Ectodermal cell (in vitro differentiated cells): Measurements from ENCODE around the gene SLCO1B1.
"Not testable (repeated sequence)": the region's sequence is repeated elsewhere in the genome, so short reads cannot be mapped to it uniquely, and the experiment has no call there.

Experiments
- H3K27ac ChIP-seq: 2 replicates; pipeline ENCODE4 v1.7.0; 2013; ENCODE audit warnings: mild to moderate bottlenecking, low read depth, low read length; ENCODE audit not compliant: insufficient read depth, poor library complexity, severe bottlenecking
- H3K27me3 ChIP-seq: 2 replicates; pipeline ENCODE4 v1.7.0; 2013; ENCODE audit warnings: mild to moderate bottlenecking, low read length; ENCODE audit not compliant: insufficient read depth, control insufficient read depth, poor library complexity, severe bottlenecking
- H3K36me3 ChIP-seq: one replicate; pipeline ENCODE4 v1.7.0; 2013; ENCODE audit warnings: low read length; ENCODE audit not compliant: control insufficient read depth, insufficient read depth
- H3K4me1 ChIP-seq: one replicate; pipeline ENCODE4 v1.7.0; 2013; ENCODE audit warnings: low read length; ENCODE audit not compliant: control insufficient read depth, insufficient read depth
- H3K4me3 ChIP-seq: 2 replicates; pipeline ENCODE4 v1.7.0; 2013; ENCODE audit warnings: low read depth, low read length, control low read depth; ENCODE audit not compliant: insufficient read depth
- H3K9me3 ChIP-seq: 2 replicates; pipeline ENCODE4 v1.7.0; 2013; ENCODE audit warnings: mild to moderate bottlenecking, low read length, moderate library complexity; ENCODE audit not compliant: control insufficient read depth
- WGBS, 2 experiments: methylation state at CpG; one replicate each; pipeline ENCODE4 v1.1.7; 2013; ENCODE audit warnings: missing lambda C conversion rate in 2 of 2; 5-methylcytosine and 5-hydroxymethylcytosine counted together

The SLCO1B1 gene

GRCh38 chr12:21144309-21144708, 13.3 kb downstream of the SLCO1B1 start:
- Histone ChIP-seq H3K4me1 (no peaks in the 10 kb centered on the region), H3K27me3 (no peaks in the 10 kb centered on the region), H3K27ac (no peak overlapping the region), H3K4me3 (no peak overlapping the region), H3K9me3 (no peaks in the 10 kb centered on the region), H3K36me3 (no peaks in the 10 kb centered on the region)

- WGBS, 2 experiments, result 48 to 58% methylated on average over 5 of the region's 5 CpGs
- not testable (repeated sequence) for H3K9me3 ChIP-seq, H3K27ac ChIP-seq, H3K36me3 ChIP-seq, H3K4me3 ChIP-seq, H3K4me1 ChIP-seq, H3K27me3 ChIP-seq
Measured at GRCh38 chr12:21149861-21150260, 18.9 kb downstream of the SLCO1B1 start.

- no peaks in the 10 kb centered on the region for H3K27me3 ChIP-seq
- no peaks in the 10 kb centered on the region for H3K4me1 ChIP-seq
- H3K4me3 ChIP-seq, result no peak overlapping the region
- 100% methylated on average over 3 of the region's 3 CpGs; no CpG with 5 or more reads in 1 of the 2 experiments for WGBS, 2 experiments
- no peaks in the 10 kb centered on the region for H3K36me3 ChIP-seq
- H3K9me3 ChIP-seq, result no peaks in the 10 kb centered on the region
- no peak overlapping the region for H3K27ac ChIP-seq
Measured at GRCh38 chr12:21151184-21151583, 20.2 kb downstream of the SLCO1B1 start.

GRCh38 chr12:21155522-21156351, 24.7 kb downstream of the SLCO1B1 start:
- Histone ChIP-seq H3K36me3 (no peaks in the 10 kb centered on the region), H3K4me1 (no peaks in the 10 kb centered on the region), H3K27ac (no peak overlapping the region), H3K9me3 (no peaks in the 10 kb centered on the region), H3K4me3 (no peak overlapping the region), H3K27me3 (no peaks in the 10 kb centered on the region)
- 80 to 91% methylated on average over 1 to 3 of the region's 3 CpGs for WGBS, 2 experiments

- H3K4me3 ChIP-seq, result no peak overlapping the region
- 93 to 98% methylated on average over 3 to 4 of the region's 4 CpGs for WGBS, 2 experiments
- no peaks in the 10 kb centered on the region for H3K9me3 ChIP-seq
- H3K36me3 ChIP-seq, result no peaks in the 10 kb centered on the region
- H3K27me3 ChIP-seq, result no peaks in the 10 kb centered on the region
- no peaks in the 10 kb centered on the region for H3K4me1 ChIP-seq
- no peak overlapping the region for H3K27ac ChIP-seq
Measured at GRCh38 chr12:21165048-21165447, 34.1 kb downstream of the SLCO1B1 start.

- no peaks in the 10 kb centered on the region for H3K36me3 ChIP-seq
- 42 to 49% methylated on average over 3 of the region's 3 CpGs for WGBS, 2 experiments
Measured at GRCh38 chr12:21169878-21170472, 39.0 kb downstream of the SLCO1B1 start.

GRCh38 chr12:21172079-21172478, 41.1 kb downstream of the SLCO1B1 start:
- Histone ChIP-seq H3K27me3 (no peaks in the 10 kb centered on the region), H3K9me3 (no peaks in the 10 kb centered on the region), H3K36me3 (no peaks in the 10 kb centered on the region), H3K4me3 (no peak overlapping the region), H3K4me1 (no peaks in the 10 kb centered on the region), H3K27ac (no peak overlapping the region)
- WGBS, 2 experiments, result 100% methylated on average over 1 of the region's 1 CpG; no CpG with 5 or more reads in 1 of the 2 experiments

More at GRCh38 chr12:21169878-21170472, 39.0 kb downstream of the SLCO1B1 start:
- Histone ChIP-seq H3K4me3 (no peak overlapping the region), H3K4me1 (no peaks in the 10 kb centered on the region), H3K27ac (no peak overlapping the region), H3K9me3 (no peaks in the 10 kb centered on the region), H3K27me3 (no peaks in the 10 kb centered on the region)

GRCh38 chr12:21183721-21184275, 52.8 kb downstream of the SLCO1B1 start:
- H3K27ac ChIP-seq, result no peak overlapping the region
- no peaks in the 10 kb centered on the region for H3K9me3 ChIP-seq
- no peaks in the 10 kb centered on the region for H3K27me3 ChIP-seq
- no peaks in the 10 kb centered on the region for H3K4me1 ChIP-seq
- no peaks in the 10 kb centered on the region for H3K36me3 ChIP-seq
- no peak overlapping the region for H3K4me3 ChIP-seq
- 86 to 88% methylated on average over 3 of the region's 3 CpGs for WGBS, 2 experiments

- WGBS, 2 experiments, result 90 to 95% methylated on average over 3 of the region's 3 CpGs
- H3K27me3 ChIP-seq, result no peaks in the 10 kb centered on the region
Measured at GRCh38 chr12:21190016-21190415, 59.0 kb downstream of the SLCO1B1 start.

GRCh38 chr12:21214433-21214832, 83.4 kb downstream of the SLCO1B1 start:
- not testable (repeated sequence) for H3K4me1 ChIP-seq, H3K36me3 ChIP-seq, H3K9me3 ChIP-seq, H3K27ac ChIP-seq, H3K4me3 ChIP-seq, H3K27me3 ChIP-seq
- 83 to 89% methylated on average over 19 of the region's 19 CpGs for WGBS, 2 experiments

More at GRCh38 chr12:21190016-21190415, 59.0 kb downstream of the SLCO1B1 start:
- Histone ChIP-seq H3K27ac (no peak overlapping the region), H3K9me3 (no peaks in the 10 kb centered on the region), H3K4me3 (no peak overlapping the region), H3K4me1 (no peaks in the 10 kb centered on the region), H3K36me3 (no peaks in the 10 kb centered on the region)
